ENCODE results near the gene ZMYND19.

- TF ChIP-seq ETV6 (CRISPR knock-in tag; IDR thresholded peaks at IDR 0.05), result no peak
- no peak for TF ChIP-seq CTCF (IDR thresholded peaks at IDR 0.05)
- TF ChIP-seq FOXJ3 (CRISPR knock-in tag; IDR thresholded peaks at IDR 0.05; ENCODE audit: borderline replicate concordance), result no peak
- TF ChIP-seq FOXK1 (CRISPR knock-in tag; IDR thresholded peaks at IDR 0.05), result no peak
- no peak for TF ChIP-seq SP1 (CRISPR knock-in tag; conservative IDR thresholded peaks at IDR 0.05)
- TF ChIP-seq JAZF1 (CRISPR knock-in tag; IDR thresholded peaks at IDR 0.05), result no peak
- no peak for TF ChIP-seq RELA (CRISPR knock-in tag; IDR thresholded peaks at IDR 0.05; ENCODE audit: borderline replicate concordance)
- TF ChIP-seq FOXP4 (CRISPR knock-in tag; IDR thresholded peaks at IDR 0.05), result no peak
- TF ChIP-seq AFF4 (CRISPR knock-in tag; IDR thresholded peaks at IDR 0.05; ENCODE audit: borderline replicate concordance), result no peak
- no peak for TF ChIP-seq E2F1 (CRISPR knock-in tag; IDR thresholded peaks at IDR 0.05)
- no peak for TF ChIP-seq TCF7 (CRISPR knock-in tag; IDR thresholded peaks at IDR 0.05; ENCODE audit: low read depth)
- no peak for TF ChIP-seq ZNF423 (CRISPR knock-in tag; IDR thresholded peaks at IDR 0.05)
- TF ChIP-seq MAX (CRISPR knock-in tag; IDR thresholded peaks at IDR 0.05), result no peak
- no peak for TF ChIP-seq NFATC4 (CRISPR knock-in tag; IDR thresholded peaks at IDR 0.05)
Observed at GRCh38 chr9:137580209-137580953, 9.9 kb downstream of the ZMYND19 start.
